Thoracic aorta (tissue), 2 donors: ENCODE data around the gene LYPD4. TPM values are rescaled to one million over a fixed set of nuclear protein-coding genes. Genes with fewer than 3 reads are reported as not detected.

ENCODE experiments used
- ATAC-seq: fragments of 150-250 bp; one replicate; pipeline ENCODE4 v1.8.0; 2017; ENCODE audit warnings: low read depth; ENCODE audit not compliant: insufficient number of reproducible peaks, low FRiP score
- DNase-seq: peaks from one replicate; pipeline ENCODE4 v3.0.0-alpha.2; 2020; ENCODE audit warnings: low spot score
- H3K27ac ChIP-seq, 2 donors: fragments of 200-600 bp; sonication (generic); 1 replicate in 1 of 2; 2 replicates in 1 of 2; pipeline ENCODE4 v1.5.1; 2016; ENCODE audit warnings: mild to moderate bottlenecking in 2 of 2, moderate library complexity in 2 of 2
- H3K27me3 ChIP-seq: fragments of 200-600 bp; sonication (generic); replicated peaks from 2 replicates; pipeline ENCODE4 v1.6.0; 2016; ENCODE audit warnings: mild to moderate bottlenecking; ENCODE audit not compliant: insufficient read depth
- H3K36me3 ChIP-seq: fragments of 200-600 bp; sonication (generic); one replicate; pipeline ENCODE4 v1.5.1; 2016
- H3K4me1 ChIP-seq, 2 donors: fragments of 200-600 bp; sonication (generic); 1 replicate in 1 of 2; 2 replicates in 1 of 2; pipeline versions ENCODE4 v1.5.1 to v1.6.0; 2016; ENCODE audit warnings: low read depth in 2 of 2, mild to moderate bottlenecking in 1 of 2; ENCODE audit not compliant: control insufficient read depth in 1 of 2
- H3K4me3 ChIP-seq: fragments of 200-600 bp; sonication (generic); 2 replicates; pipeline ENCODE4 v1.5.1; 2016; ENCODE audit warnings: mild to moderate bottlenecking
- H3K9me3 ChIP-seq: fragments of 200-600 bp; sonication (generic); 2 replicates; pipeline ENCODE4 v1.5.1; 2016
- CTCF ChIP-seq: fragments of 200-600 bp; sonication (generic); IDR thresholded peaks from one replicate; pipeline ENCODE4 v1.5.1; 2019; ENCODE audit warnings: antibody characterized with exemption
- total RNA-seq, 2 donors: library from RNA; depleted of rRNA; stranded (reverse); fragments of >200 nt; gene quantifications; one replicate each; pipeline versions ENCODE4 v1.1.0 to v1.2.3, GENCODE V29; 2016

The LYPD4 gene
- total RNA-seq, 2 donors from 2014 or later, result not detected

- H3K36me3 ChIP-seq, result peaks cover under 1% of the 10 kb centered on the region
- peak overlapping the region; percentile 100 for H3K4me3 ChIP-seq
- DNase-seq (no peak), ATAC-seq (no peak)
- no peaks in the 10 kb centered on the region for H3K9me3 ChIP-seq
- H3K4me1 ChIP-seq, result peaks cover 7 to 12% of the 10 kb centered on the region in 2 donors
- H3K27ac ChIP-seq, result peak overlapping the region; percentile 71 to 80
- no peak for TF ChIP-seq CTCF
- no peaks in the 10 kb centered on the region for H3K27me3 ChIP-seq
Measured at GRCh38 chr19:41883463-41883820, 39.0 kb upstream of the LYPD4 start.

- TF ChIP-seq CTCF, result no peak
- ATAC-seq (no peak), DNase-seq (no peak)
- Histone ChIP-seq H3K36me3 (no peaks in the 10 kb centered on the region), H3K27ac (peak within 1 kb of the TSS; percentile 71 to 80), H3K4me3 (peak within 1 kb of the TSS; percentile 100), H3K27me3 (no peaks in the 10 kb centered on the region), H3K9me3 (no peaks in the 10 kb centered on the region), H3K4me1 (peaks cover 7 to 12% of the 10 kb centered on the region in 2 donors)
Measured at GRCh38 chr19:41882568-41883462, 38.3 kb upstream of the LYPD4 start, which contains the start of gene ARHGEF1. Gene ARHGEF1, plus strand, starts transcription at chr19:41883184. Its CDS starts 4,899 bp downstream, at chr19:41888083.

- Histone ChIP-seq H3K4me3 (no peak overlapping the region), H3K4me1 (peaks cover 7 to 12% of the 10 kb centered on the region in 2 donors), H3K27me3 (no peaks in the 10 kb centered on the region), H3K9me3 (no peaks in the 10 kb centered on the region), H3K27ac (no peak overlapping the region), H3K36me3 (no peaks in the 10 kb centered on the region)
- no peak for ATAC-seq
- no peak for TF ChIP-seq CTCF
- DNase-seq, result no peak
Measured at GRCh38 chr19:41880329-41880708, 35.8 kb upstream of the LYPD4 start.

- Histone ChIP-seq H3K27me3 (no peaks in the 10 kb centered on the region), H3K36me3 (no peaks in the 10 kb centered on the region), H3K4me3 (no peak overlapping the region), H3K27ac (no peak overlapping the region), H3K9me3 (no peaks in the 10 kb centered on the region), H3K4me1 (peaks cover 3 to 8% of the 10 kb centered on the region in 2 donors)
- TF ChIP-seq CTCF, result no peak
- ATAC-seq (no peak), DNase-seq (no peak)
Measured at GRCh38 chr19:41879670-41880328, 35.3 kb upstream of the LYPD4 start.

GRCh38 chr19:41879080-41879479, 34.6 kb upstream of the LYPD4 start:
- no peak overlapping the region for H3K4me3 ChIP-seq
- DNase-seq, result no peak
- TF ChIP-seq CTCF, result no peak

More at GRCh38 chr19:41879080-41879479, 34.6 kb upstream of the LYPD4 start:
- H3K27me3 ChIP-seq, result no peaks in the 10 kb centered on the region
- H3K27ac ChIP-seq, result no peak overlapping the region
- peaks cover 0 to 4% of the 10 kb centered on the region in 2 donors for H3K4me1 ChIP-seq
- no peaks in the 10 kb centered on the region for H3K9me3 ChIP-seq
- ATAC-seq, result no peak
- H3K36me3 ChIP-seq, result no peaks in the 10 kb centered on the region
